ENCODE data around the gene TEX29. TPM values are rescaled to one million over a fixed set of nuclear protein-coding genes. Genes with fewer than 3 reads are reported as not detected.

TEX29 gene
- total RNA-seq, 1 experiment from 2014 or later: 0.33 TPM

GRCh38 chr13:111361873-111362648, 41.6 kb downstream of the TEX29 start:
- Histone ChIP-seq H3K4me2 (ENCODE audit: insufficient read depth, insufficient read length, low read length) (no peak overlapping the region), H2AK5ac (ENCODE audit: insufficient read length, low read length) (no peak overlapping the region), H3K14ac (ENCODE audit: insufficient read depth, low read length) (no peak overlapping the region; the same call in 1 of the 2 replicates), H3K79me1 (ENCODE audit: insufficient read depth, low read depth, low read length, poor library complexity, severe bottlenecking) (no peaks in the 10 kb centered on the region), H3T11ph (ENCODE audit: low read length) (no peak overlapping the region), H2BK120ac (ENCODE audit: low read depth, low read length, poor library complexity, severe bottlenecking) (no peak overlapping the region), H3K56ac (ENCODE audit: insufficient read length, low read depth, low read length) (no peak overlapping the region), H3K23ac (ENCODE audit: insufficient read length, low read depth, low read length) (no peak overlapping the region), H4K20me1 (ENCODE audit: control insufficient read depth, insufficient read depth, insufficient read length) (no peaks in the 10 kb centered on the region), H2AFZ (ENCODE audit: low read length) (no peak overlapping the region), H2BK15ac (ENCODE audit: low read depth, low read length) (no peak overlapping the region), H2BK20ac (ENCODE audit: low read depth, low read length, poor library complexity, severe bottlenecking) (no peak overlapping the region), H3K27me3 (ENCODE audit: insufficient read depth, low read length) (no peaks in the 10 kb centered on the region), H3K9ac (ENCODE audit: extremely low read depth, insufficient read length, low read length) (no peak overlapping the region), H4K91ac (ENCODE audit: insufficient read length, low read depth, low read length) (no peak overlapping the region), H4K5ac (ENCODE audit: insufficient read length, low read depth, low read length) (no peak overlapping the region), H3K79me2 (ENCODE audit: insufficient read depth, low read length) (0 out of 2 replicates have a peak, but pooled peaks cover 1% of the 10 kb centered on the region), H3K9me3 (ENCODE audit: control insufficient read depth, low read depth, low read length) (no peaks in the 10 kb centered on the region), H3K4ac (ENCODE audit: low read depth, low read length) (no peak overlapping the region), H4K8ac (replicated peaks; ENCODE audit: insufficient read length, low read depth, low read length) (no peak overlapping the region), H3K23me2 (ENCODE audit: insufficient read length, low read depth, low read length, poor library complexity, severe bottlenecking) (no peaks in the 10 kb centered on the region), H3K4me1 (ENCODE audit: insufficient read depth, low read length) (peaks cover 3% of the 10 kb centered on the region; the same call in 1 of the 2 replicates), H3K27ac (ENCODE audit: insufficient read length, low read depth, low read length) (no peak overlapping the region), H2BK5ac (ENCODE audit: insufficient read length, low read length) (no peak overlapping the region), H2BK12ac (ENCODE audit: insufficient read length, low read depth, low read length) (no peak overlapping the region), H3K18ac (ENCODE audit: insufficient read length, low read depth, low read length) (no peak overlapping the region)
- no peaks in the 10 kb centered on the region for H3K36me3 Mint-ChIP-seq (ENCODE audit: insufficient read depth in 1 of 3, low read depth in 3 of 3)
- peaks cover 12 to 17% of the 10 kb centered on the region in 2 experiments for H3K4me1 Mint-ChIP-seq
- no peak for TF ChIP-seq CTCF (conservative IDR thresholded peaks at IDR 0.05)
- H3K9me3 Mint-ChIP-seq: no peaks in the 10 kb centered on the region
- H3K27me3 Mint-ChIP-seq (ENCODE audit: low read depth): peaks cover 7% of the 10 kb centered on the region
- H3K27ac Mint-ChIP-seq: 0 out of 7 replicates have a peak overlapping the region, but pooled peaks of 1 of the 3 experiments have one; percentile 15
- DNase-seq: no peak
- no CpG with 5 or more reads among the region's 11 CpGs for WGBS (ENCODE audit: extremely low coverage, insufficient read length, low lambda C conversion rate)
- no peak overlapping the region for H3K4me3 Mint-ChIP-seq
